DMS79 (cell line): ENCODE results near the gene ADARB1.
"Not testable (repeated sequence)": the region's sequence is repeated elsewhere in the genome, so short reads cannot be mapped to it uniquely, and the experiment has no call there.

Experiments used
- DNase-seq: peaks from one replicate; lab custom pipeline; 2025; lab: John Stamatoyannopoulos, UW

The ADARB1 gene

DNA sequence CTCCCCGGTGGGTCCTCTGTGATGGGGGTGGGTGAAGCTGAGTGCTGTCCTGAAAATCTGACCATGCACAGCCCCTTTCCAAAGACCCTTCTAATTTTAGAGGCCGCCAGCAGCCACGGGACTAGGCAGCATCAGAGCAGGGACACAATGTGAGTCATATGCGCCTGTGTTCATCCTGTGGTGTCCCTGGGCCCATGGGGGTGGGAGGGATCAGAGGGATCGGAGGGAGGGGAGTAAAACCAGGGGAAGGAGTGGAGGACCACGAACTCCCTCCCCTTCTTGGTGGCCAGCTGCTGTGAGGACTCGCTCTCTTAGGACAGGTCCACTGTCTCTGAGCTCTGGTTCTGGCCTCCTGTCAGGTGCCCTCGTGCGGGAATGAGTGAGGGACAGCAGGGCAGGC is 61.5 kb downstream of the ADARB1 start:
- DNase-seq: no peak

DNA sequence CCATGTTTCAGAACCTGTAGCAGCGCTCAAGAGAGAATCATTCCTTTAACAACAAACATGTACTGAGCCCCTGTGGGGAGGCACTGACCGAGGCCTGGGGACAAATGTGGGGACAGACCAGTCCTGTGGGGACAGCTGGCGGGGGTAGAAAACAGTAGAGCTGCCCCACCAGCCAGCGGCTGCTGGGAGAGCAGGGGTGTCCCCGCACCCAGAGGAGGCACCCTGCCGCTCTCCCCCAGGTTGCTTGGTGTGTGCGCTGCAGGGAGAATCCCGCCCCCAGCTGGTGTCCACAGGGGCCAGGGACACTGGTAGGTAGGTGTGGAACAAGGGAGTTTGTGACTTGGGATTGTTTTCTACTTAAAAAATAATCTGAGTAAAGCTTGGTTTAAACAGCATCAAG is 62.1 kb downstream of the ADARB1 start:
- no peak for DNase-seq

DNA sequence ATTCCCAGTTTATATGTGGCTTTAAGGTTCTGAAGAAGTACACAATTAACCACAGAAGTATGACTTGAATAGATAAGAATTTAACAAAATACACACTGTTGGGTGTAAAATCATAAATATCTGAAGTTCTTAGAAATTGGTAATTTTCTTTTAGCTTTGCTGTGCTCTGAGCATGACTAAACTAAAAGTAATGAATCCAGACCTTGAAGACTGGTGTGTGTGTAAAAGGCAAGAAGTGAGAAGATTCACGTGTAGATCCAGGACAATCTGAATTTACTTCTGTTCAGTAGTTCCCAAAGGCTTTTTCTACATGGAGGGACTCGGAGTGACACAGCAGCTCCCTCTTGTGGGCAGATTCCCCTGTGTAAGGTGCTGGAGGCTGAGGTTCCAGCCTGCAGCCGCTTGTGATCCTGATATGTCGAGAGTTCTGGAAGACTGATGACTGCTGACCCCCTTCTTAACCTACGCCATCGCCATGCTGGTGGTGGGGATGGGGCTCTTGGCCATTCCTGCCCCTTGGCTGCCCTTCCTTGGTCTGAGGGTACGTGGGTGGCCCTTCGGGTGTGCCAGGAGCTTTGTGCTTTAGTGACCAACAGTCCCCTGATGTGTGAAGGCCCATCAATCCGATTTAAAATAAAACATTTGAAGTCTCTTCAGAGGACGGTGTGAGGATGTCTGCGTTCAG is 62.7 kb downstream of the ADARB1 start:
- peak; percentile 41 for DNase-seq

DNA sequence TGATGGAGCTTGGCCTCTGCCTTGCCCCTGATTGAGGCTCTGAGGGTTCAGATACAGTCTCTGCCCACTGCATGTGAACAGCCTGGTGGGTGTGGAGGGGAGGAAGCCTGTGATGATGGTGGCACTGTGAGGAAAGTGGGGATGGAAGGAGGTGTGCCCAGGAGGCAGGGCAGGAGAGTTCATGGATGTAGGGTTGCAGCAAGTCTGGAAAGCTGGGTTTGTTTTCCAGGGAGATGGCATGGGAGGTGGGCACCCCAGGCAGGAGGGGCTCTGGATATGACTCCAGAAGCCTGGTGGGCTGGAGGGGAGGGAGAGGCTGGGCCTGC is 63.2 kb downstream of the ADARB1 start:
- no peak for DNase-seq

DNA sequence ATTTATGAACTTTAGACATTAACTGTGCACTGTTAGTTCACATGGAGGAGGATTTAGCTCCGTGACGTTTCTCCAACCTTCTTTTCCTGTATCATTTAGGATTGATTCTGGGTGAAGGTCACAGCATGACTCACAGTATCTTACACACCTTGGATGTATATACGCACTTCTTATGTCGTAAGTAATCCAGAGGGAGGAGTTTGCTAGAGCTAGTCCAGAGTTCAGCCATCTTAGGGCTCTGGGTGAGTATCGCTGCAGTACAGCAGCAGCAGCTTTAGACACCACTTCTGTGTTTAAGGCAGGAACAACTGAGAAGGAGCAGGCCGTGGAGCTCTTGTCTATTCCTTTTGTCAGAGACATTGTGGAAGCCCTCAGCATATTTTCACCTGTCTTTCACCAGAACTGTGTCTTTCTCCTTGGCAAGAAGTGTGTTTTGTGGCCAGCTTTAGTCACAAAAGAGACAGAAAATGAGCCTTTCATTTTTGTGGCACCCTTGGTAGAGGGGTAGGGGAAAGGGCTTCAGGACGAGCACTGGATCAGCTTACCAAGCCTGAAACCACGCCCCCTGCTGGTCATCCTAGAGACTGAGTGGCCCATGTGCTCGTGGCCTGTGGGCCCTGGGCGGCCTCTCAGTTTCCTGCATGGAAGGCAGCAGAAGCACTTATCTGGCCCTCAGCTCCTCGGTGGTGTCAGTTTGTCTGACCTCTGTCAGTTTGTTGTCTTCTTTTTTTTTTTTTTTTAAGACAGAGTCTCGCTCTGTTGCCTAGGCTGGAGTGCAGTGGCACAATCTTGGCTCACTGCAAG is 64.0 kb downstream of the ADARB1 start:
- no peak for DNase-seq

DNA sequence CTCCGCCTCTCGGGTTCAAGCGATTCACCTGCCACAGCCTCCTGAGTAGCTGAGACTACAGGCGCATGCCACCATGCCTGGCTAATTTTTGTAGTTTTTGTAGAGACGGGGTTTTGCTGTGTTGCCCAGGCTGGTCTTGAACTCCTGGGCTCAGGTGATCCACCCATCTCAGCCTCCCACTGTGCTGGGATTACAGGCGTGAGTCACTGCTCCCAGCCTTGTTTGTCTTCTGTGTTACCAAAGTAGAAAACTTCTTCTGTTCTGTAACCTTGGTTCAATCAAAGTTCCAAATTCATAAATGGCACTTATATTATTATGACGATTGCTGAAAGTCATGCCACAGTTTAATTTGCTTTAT is 64.6 kb downstream of the ADARB1 start:
- DNase-seq: not testable (repeated sequence)

DNA sequence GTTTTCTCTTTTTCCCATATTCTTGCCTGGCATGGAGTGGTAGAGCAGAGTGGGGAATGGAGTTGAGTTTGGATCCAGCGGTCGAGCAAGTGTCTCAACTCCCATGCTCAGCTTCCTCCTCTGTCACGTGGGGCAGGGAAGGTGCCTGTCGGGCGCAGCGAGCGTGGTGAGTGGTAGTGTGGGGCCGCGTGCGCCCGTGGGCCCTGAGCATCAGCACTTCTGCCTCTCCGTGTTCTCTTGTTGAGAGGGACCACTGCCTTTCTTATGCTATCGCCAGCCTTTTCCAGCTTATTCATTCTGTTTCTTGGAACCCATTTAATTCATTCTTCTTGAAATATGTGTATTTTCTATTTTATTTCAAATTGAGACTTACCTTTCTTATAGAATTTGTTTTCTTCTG is 65.1 kb downstream of the ADARB1 start:
- no peak for DNase-seq

DNA sequence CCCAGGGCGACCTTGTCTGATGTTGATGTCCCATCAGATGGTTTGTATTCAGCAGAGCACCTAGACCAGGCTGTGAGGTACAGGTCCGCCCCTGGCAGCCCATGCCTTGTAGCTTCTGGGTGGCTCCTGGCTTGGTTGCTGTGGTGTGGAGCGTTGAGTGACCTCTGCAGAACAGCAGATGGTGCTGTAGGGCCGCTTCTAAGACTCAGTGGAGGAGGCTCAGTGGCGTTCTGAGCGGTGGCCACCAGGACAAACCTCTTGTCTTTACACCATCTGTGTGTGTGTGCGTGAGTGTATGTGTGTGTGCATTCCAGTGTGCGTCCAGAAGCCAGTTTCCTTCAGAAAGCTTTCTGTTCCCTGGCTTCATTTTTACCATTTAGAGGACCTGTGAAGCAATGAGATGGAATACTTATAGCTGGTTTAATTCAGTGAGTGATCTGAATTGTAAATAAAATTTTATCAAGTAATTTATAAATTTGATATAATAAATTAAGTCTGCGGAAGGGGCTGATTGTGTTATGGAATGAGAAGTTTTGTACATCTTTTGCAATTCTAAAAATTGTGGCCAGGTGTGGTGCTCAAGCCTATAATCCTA is 66.1 kb downstream of the ADARB1 start:
- peak; percentile 43 for DNase-seq

DNA sequence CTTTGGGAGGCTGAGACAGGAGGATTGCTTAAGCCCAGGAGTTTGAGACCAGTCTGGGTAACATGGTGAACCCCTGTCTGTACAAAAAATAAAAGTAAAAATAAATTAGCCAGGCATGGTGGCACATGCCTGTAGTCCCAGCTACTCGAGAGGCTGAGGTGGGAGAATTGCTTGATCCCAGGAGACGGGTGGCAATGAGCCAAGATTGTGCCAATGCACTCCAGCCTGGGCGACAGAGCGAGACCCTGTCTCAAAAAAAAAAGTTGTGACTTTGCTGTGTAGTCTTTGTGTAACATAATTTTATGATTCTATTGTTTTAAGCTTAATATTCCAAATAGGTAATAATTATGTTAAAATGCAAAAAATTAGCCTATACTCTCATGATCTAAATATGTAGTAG is 66.6 kb downstream of the ADARB1 start:
- DNase-seq: not testable (repeated sequence)

DNA sequence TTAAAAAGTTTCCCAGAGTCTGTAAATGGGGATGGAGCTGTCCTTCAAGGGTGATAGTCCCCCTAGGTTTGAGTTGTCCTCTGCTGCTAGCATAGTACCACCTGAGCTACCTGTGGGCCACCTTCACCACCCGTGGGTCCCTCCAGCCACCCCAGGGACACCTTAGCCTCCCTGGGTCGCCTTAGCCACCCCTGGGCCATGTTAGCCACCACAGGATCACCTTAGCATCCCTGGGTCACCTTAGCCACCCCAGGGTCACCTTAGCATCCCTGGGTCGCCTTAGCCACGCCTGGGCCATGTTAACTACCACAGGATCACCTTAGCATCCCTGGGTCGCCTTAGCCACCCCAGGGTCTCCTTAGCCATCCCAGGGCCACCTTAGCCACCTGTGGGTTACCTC is 67.1 kb downstream of the ADARB1 start:
- DNase-seq: no peak

DNA sequence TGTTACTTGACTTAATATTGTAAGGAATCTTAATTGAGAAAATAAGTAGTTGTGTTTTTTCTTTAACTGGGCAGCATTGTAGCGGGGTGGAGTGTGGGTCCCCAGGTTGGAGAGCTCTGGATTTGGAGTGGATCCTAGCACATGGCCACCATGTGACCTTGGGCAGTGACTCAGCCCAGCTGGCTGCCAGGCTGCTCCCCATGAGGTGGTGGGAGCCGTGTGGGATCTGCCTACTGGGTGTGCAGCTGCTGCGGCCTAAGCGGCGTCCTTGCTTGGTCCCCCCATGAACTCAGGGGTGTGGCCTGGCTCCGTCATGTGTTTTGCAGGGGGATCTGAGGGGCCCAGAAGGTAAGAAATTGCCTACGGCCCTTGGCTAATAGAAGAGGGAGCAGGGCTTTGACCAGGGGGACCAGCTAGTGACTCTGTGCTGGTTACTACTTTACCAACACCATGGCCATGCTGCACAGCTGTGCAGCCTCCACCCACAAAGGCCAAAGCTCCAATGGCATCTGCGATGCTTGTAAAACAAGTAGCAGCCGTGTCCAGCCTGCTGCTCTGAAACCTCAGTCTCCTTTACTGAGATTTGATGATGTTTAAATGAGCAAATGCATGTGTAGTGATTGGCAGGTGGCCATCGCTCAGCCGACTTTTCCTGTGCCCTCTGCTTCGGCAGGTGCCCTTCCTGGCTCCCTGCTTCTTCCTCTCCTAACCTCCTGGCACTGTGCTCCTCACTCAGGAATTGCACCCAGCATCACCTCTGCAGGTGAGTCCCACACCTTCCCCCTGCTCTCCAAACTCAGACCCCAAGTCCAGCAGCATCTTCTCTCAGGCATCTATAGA is 68.3 kb downstream of the ADARB1 start:
- no peak for DNase-seq

DNA sequence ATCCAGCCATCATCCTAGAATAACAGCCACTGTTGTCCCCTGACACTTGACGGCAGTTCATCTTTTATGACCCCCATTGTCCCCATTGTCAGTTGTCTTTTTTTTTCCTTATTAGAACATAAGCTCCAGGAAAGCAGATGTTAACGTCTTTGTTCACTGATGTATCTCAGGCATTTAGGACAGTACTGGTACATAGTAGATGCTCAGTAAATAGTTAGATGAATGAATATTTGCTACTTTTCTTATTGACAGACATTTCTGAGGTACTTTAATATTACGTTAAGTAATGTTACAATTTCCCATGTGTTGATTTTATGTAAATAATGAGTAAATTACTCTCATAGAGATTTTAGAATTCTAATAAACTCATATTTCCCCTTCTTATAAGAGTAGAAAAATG is 69.5 kb downstream of the ADARB1 start:
- no peak for DNase-seq

DNA sequence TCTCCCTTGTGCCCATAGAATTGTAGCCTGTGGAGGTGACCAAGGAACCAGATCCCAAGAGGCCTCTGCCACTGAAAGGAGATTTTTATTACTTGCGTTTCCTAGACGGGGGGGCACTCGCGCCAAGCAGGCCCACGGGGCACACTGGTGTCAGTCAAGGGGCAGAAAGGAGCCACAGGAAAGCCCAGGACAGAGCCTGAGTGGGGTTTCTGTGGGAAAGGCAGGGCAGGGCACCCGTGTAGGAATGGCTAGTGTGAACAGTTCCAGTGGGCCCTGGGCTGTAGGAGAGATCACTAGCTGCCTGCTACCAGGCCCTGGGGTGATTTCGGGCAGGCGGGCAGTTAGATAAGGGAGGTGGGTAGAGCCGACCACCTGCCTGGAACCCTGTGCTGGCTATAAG is 70.8 kb downstream of the ADARB1 start:
- DNase-seq: no peak

DNA sequence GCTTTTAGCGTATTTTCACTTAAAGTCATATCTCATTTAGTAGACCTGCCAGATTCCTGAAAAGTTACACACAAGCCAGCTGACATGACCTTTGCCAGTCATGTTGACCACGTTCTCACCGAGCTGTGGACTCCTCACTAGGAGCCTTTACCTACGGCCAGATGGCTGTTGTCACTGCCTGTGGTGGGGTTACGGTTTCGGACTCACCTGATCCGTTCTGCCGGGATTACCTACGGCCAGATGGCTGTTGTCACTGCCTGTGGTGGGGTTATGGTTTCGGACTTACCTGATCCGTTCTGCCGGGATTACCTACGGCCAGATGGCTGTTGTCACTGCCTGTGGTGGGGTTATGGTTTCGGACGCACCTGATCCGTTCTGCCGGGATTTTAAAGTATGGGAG is 71.5 kb downstream of the ADARB1 start:
- DNase-seq: not testable (repeated sequence)

DNA sequence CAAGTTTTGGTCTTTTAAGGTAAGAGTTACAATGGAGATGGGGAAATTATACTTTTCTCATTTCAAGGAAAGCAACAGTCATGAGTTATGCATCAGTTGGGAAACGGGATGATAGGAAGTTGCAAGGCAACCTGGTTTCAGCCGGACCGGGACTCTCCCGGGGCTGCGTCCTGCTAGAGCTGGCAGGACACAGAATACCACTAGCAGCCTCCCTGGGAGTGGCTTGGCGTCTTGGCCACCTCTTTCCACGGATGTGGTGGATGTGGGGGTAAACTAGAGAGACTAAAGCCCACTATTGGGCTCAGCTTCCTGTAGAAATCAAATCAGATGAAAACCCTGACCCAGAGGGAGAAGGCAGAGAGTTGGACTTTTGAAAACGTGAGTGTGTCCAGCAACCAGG is 71.9 kb downstream of the ADARB1 start:
- DNase-seq: no peak

DNA sequence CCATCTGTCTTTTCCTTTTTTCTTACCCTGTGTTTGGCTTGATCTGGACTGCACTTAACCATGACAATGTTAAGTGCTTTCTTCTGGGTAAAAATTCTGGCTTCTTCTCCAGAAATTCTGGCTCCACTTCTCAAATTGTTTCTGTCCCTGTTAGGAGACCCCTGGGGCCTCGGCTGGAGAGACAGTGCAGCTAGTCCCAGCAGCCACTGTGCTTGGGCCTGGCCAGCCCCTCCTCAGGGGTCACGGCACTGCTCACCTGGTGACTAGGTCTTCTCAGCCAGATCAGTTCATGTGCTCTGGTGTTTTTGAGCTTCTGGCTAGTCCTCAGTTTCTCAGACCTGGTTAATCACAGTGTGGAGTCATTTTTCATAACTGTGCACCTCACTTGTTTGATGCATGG is 72.4 kb downstream of the ADARB1 start:
- DNase-seq: no peak

DNA sequence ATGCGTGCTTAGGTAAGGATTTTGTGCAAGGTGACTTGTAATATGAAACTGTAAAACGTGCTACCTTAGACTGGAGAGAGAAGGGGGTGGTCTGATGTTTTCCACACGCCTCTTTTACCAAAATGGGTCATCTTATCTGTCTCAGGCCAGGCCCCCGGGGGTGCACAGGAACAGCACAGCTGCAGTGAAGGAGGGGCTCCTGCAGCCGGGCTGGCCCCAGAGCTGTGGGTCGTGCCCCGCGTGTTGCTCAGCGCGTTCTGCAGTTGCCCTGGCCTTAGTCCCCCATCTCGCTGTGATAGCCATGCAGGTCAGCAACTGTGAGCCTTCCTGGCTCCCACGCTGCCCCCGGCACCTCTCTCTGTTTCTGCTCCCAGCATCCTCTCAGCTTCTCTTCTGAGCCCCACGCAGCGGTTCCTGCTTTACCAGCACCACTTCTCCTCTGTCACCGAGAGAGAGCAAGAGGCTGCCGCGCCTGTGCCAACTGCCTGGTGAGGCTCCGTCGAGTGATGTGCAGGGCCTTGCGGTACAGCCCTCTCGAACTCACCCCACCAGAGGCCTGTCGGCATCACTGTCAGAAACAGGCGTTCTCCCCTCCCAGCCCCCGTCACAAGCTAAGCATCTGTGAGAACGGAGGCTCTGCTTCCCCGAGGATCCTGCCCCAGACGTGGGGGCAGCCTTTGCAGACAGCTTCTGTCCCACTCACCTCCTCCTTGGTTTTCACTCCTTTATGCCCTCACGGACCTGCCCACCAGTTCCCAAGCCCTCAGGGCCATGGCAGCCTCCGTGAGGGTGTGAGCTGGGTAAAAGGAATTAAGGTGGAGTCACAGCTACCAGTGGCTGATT is 73.3 kb downstream of the ADARB1 start:
- DNase-seq: no peak

DNA sequence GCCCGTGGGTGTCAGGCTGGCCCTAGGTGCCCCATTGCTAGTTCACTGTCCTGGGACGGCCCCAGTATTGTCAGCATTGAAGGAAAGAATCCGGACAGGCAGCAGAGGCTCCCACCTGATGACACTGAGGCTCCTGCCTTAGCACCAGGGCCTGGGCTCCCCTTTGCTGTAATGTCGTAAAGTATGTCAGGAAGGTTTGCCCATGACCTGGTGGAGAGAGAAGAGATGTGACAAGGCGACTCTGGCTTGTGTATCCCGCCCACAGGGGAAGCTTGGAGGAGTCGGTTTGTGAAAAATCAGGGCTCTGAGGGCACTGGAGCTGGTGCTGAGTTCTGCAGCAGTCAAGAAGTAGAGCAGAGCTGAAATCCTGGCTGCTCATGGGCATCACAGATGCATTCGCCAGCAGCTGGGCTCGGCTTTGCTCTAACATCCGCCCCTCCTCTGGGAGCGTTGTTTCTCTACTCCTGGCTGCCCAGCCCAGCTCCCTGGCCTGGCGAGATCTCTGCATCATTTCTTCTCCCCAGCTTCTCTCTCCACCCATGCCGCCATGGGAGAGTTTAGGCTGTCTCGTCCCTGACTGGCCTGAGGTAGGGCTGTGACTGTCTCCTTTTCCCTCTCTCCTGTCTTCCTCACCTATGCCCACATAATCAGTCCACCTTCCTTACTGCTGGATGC is 74.1 kb downstream of the ADARB1 start:
- DNase-seq: no peak

DNA sequence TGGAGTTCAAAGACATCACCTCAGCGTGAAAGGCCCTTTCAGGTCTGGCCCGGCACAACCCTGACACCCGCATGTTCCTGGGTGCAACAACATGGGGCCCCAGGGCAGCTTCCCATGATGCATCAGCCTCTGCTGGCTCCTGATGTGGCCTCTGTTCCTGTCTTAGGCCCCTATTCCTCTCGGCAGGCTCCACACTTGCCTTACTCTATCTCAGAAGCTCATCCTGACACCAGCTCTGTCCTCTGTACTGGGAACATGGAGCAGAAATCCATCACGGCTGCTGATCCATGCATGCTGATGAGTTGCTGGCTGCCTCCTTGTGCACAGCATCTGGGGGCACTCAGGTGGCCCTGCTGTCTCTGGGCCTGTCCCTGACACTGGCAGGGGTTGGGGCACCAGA is 74.6 kb downstream of the ADARB1 start:
- DNase-seq: no peak

DNA sequence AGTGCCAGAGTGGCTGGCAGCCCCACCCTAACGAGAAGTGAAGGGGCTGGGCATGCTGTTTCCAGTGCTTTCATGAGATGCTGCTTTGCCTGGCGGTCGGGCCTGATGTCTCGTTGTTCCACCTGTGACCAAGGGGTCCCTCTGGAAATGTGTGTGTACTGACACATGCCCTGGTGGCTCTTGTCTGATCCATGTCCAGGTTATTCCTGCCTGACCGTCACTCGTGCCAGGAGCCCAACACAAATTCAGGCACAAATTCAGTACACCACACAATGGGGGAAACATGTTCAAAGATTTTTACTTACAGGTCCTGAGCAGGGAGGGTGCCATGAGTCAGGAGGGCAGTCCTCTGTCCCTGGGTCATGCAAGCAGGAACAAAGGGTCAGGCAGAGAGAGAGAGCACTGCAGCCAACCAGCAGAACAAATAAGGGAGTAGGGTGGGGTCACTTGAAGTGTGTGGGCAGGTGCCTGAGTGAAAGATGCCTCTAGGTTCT is 76.3 kb downstream of the ADARB1 start:
- no peak for DNase-seq
